Measurements from ENCODE around the gene SPATA32. TPM values are rescaled to one million over a fixed set of nuclear protein-coding genes. Genes with fewer than 3 reads are reported as not detected.

SPATA32 gene
- total and polyA plus RNA-seq, 2 experiments from 2014 or later, result not detected

- Mint-ChIP-seq H3K4me1 (peaks cover 51% of the 10 kb centered on the region), H3K27me3 (ENCODE audit: insufficient read depth, low read depth, poor library complexity) (peaks cover 31% of the 10 kb centered on the region), H3K4me3 (no peak overlapping the region), H3K36me3 (ENCODE audit: low read depth) (no peaks in the 10 kb centered on the region), H3K27ac (no peak overlapping the region), H3K9me3 (no peaks in the 10 kb centered on the region; the same call in 2 of the 3 replicates)
- H4K20me1 ChIP-seq (replicated peaks; ENCODE audit: insufficient read depth), result no peaks in the 10 kb centered on the region
- no peak overlapping the region for H3K4me2 ChIP-seq
- no peaks in the 10 kb centered on the region for H3K36me3 ChIP-seq (ENCODE audit: insufficient read depth)
- H3K79me2 ChIP-seq (replicated peaks; ENCODE audit: insufficient read depth), result no peaks in the 10 kb centered on the region
- no peak for TF ChIP-seq CTCF (conservative IDR thresholded peaks at IDR 0.05; ENCODE audit: low read depth in 2 of 2)
- no peak for TF ChIP-seq REST (IDR thresholded peaks at IDR 0.05; ENCODE audit: unreplicated experiment)
- no peak for TF ChIP-seq CREB1 (CRISPR knock-in tag; IDR thresholded peaks at IDR 0.05; ENCODE audit: low read depth)
- TF ChIP-seq ETS1 (IDR thresholded peaks at IDR 0.05), result no peak
- H3K9me2 ChIP-seq (ENCODE audit: insufficient read depth), result no peaks in the 10 kb centered on the region
- H2AFZ ChIP-seq, result no peak overlapping the region
- H3K4me3 ChIP-seq, result no peak overlapping the region
- ATAC-seq, result no peak
- H3K4me1 ChIP-seq (ENCODE audit: insufficient read depth), result peaks cover 30% of the 10 kb centered on the region
- 0 out of 2 replicates have a peak, but pooled peaks cover 2% of the 10 kb centered on the region for H3F3A ChIP-seq (replicated peaks; ENCODE audit: low read depth)
- peaks cover 25% of the 10 kb centered on the region for H3K27me3 ChIP-seq (ENCODE audit: insufficient read depth)
- DNase-seq (ENCODE audit: low spot score), result no peak
- no peak overlapping the region for H3K27ac ChIP-seq (ENCODE audit: low read depth)
These were observed 35.8 kb downstream of the SPATA32 start for GRCh38 chr17:45225964-45226530.

- Mint-ChIP-seq H3K4me3 (no peak overlapping the region), H3K27me3 (ENCODE audit: insufficient read depth, low read depth, poor library complexity) (peaks cover 37% of the 10 kb centered on the region), H3K27ac (no peak overlapping the region), H3K4me1 (peaks cover 51% of the 10 kb centered on the region), H3K36me3 (ENCODE audit: low read depth) (no peaks in the 10 kb centered on the region), H3K9me3 (no peaks in the 10 kb centered on the region; the same call in 2 of the 3 replicates)
- Histone ChIP-seq H3K4me1 (ENCODE audit: insufficient read depth) (peaks cover 30% of the 10 kb centered on the region), H4K20me1 (replicated peaks; ENCODE audit: insufficient read depth) (no peaks in the 10 kb centered on the region), H3K79me2 (replicated peaks; ENCODE audit: insufficient read depth) (no peaks in the 10 kb centered on the region), H3K9me2 (ENCODE audit: insufficient read depth) (no peaks in the 10 kb centered on the region), H3K4me2 (no peak overlapping the region), H3K27ac (ENCODE audit: low read depth) (no peak overlapping the region), H3K36me3 (ENCODE audit: insufficient read depth) (no peaks in the 10 kb centered on the region), H3F3A (replicated peaks; ENCODE audit: low read depth) (0 out of 2 replicates have a peak, but pooled peaks cover 2% of the 10 kb centered on the region), H2AFZ (no peak overlapping the region), H3K4me3 (no peak overlapping the region), H3K27me3 (ENCODE audit: insufficient read depth) (peaks cover 34% of the 10 kb centered on the region)
- no peak for TF ChIP-seq NANOG (IDR thresholded peaks at IDR 0.05; ENCODE audit: borderline replicate concordance)
- TF ChIP-seq CTCF (conservative IDR thresholded peaks at IDR 0.05; ENCODE audit: low read depth in 2 of 2), result no peak
- no peak for TF ChIP-seq ZNF331 (CRISPR knock-in tag; IDR thresholded peaks at IDR 0.05; ENCODE audit: low read depth)
- no peak for TF ChIP-seq POLR2AphosphoS5 (IDR thresholded peaks at IDR 0.05; ENCODE audit: low read depth)
- no peak for TF ChIP-seq CREB1 (CRISPR knock-in tag; IDR thresholded peaks at IDR 0.05; ENCODE audit: low read depth)
- no peak for TF ChIP-seq REST (IDR thresholded peaks at IDR 0.05; ENCODE audit: unreplicated experiment)
- DNase-seq (ENCODE audit: low spot score), result no peak
- ATAC-seq, result no peak
These were observed 36.7 kb downstream of the SPATA32 start for GRCh38 chr17:45225051-45225700.
